HepG2 (cell line): ENCODE data around the gene RPS19. TPM values are rescaled to one million over a fixed set of nuclear protein-coding genes. Genes with fewer than 3 reads are reported as not detected.

ENCODE experiments used
- ATAC-seq: fragments of 200-7000 bp; cut with Tn5 transposase; 3 replicates; pipeline ENCODE4 v1.9.1; 2020; ENCODE audit warnings: mild to moderate bottlenecking, moderate library complexity
- BruUV-seq: library from RNA; stranded (reverse); fragments of 400-500 nt; replicated peaks from 2 replicates; lab custom pipeline; 2021; lab: Mats Ljungman, UMichigan
- CTCF ChIA-PET: fragments of 300-600 bp; formaldehyde crosslinking; extraction: SDS; loops from one replicate; lab custom pipeline; 2021; ENCODE audit warnings: low total read pairs, inconsistent platforms, low intra/inter-chr PET ratio; lab: Yijun Ruan, JAX
- POLR2A ChIA-PET: fragments of 350-600 bp; sonication (Branson Sonifier 250); formaldehyde crosslinking; loops from one replicate; lab custom pipeline; 2020; ENCODE audit warnings: antibody characterized with exemption, inconsistent platforms; lab: Yijun Ruan, JAX
- DNase-seq: peaks from one replicate; pipeline ENCODE4 v3.0.0-alpha.2; 2015; ENCODE audit warnings: low spot score
- FAIRE-seq: peaks from 3 replicates; lab custom pipeline; 2011; peaks lifted over from hg19 to GRCh38; lab: Jason Lieb, UNC
- H2AFZ ChIP-seq: one replicate; pipeline ENCODE4 v1.6.1; 2011; ENCODE audit warnings: low read length, inconsistent platforms
- H3K27ac ChIP-seq: fragments of 300-600 bp; 3 replicates; pipeline ENCODE4 v1.8.0; 2011; ENCODE audit warnings: mixed run types, mild to moderate bottlenecking, mixed read lengths, low read length, inconsistent platforms; ENCODE audit not compliant: insufficient read depth; ENCODE audit errors: extremely low read length
- H3K27me3 ChIP-seq, 2 experiments: fragments of 200-600 bp in 1 of 2; 2 replicates in 1 of 2; 3 replicates in 1 of 2; pipeline versions ENCODE4 v1.6.0 to v1.8.0; 2011; ENCODE audit warnings: low read length in 2 of 2, mild to moderate bottlenecking in 2 of 2, moderate library complexity in 2 of 2, inconsistent platforms in 1 of 2; ENCODE audit not compliant: insufficient read depth in 2 of 2, control insufficient read depth in 1 of 2
- H3K36me3 ChIP-seq, 2 experiments: fragments of 200-600 bp in 1 of 2; replicated peaks in 1 of 2; 2 replicates in 1 of 2; 3 replicates in 1 of 2; pipeline versions ENCODE4 v1.5.1 to v1.8.0; 2011; ENCODE audit warnings: low read length in 2 of 2, inconsistent platforms in 1 of 2; ENCODE audit not compliant: insufficient read depth in 2 of 2, control insufficient read depth in 1 of 2
- H3K4me1 ChIP-seq: 2 replicates; pipeline ENCODE4 v1.5.1; 2012; ENCODE audit warnings: low read length, inconsistent platforms; ENCODE audit not compliant: insufficient read depth
- H3K4me2 ChIP-seq: 2 replicates; pipeline ENCODE4 v1.6.0; 2011; ENCODE audit warnings: low read depth, low read length, inconsistent platforms
- H3K4me3 ChIP-seq, 3 experiments: fragments of 200-600 bp in 1 of 3; sonication (generic), shearing (Covaris generic) in 1 of 3; replicated peaks in 1 of 3; 2 replicates each; pipeline ENCODE4 v1.5.1; 2011 to 2016; ENCODE audit warnings: low read length in 3 of 3, inconsistent platforms in 2 of 3, low read depth in 2 of 3, mild to moderate bottlenecking in 2 of 3, control low read depth in 1 of 3, mixed read lengths in 1 of 3; ENCODE audit not compliant: insufficient read depth in 1 of 3
- H3K79me2 ChIP-seq: one replicate; pipeline ENCODE4 v1.6.1; 2011; ENCODE audit warnings: low read length, inconsistent platforms; ENCODE audit not compliant: insufficient read depth
- H3K9ac ChIP-seq: 2 replicates; pipeline ENCODE4 v1.6.0; 2011; ENCODE audit warnings: mild to moderate bottlenecking, low read depth, low read length, inconsistent platforms; ENCODE audit not compliant: insufficient read depth
- H3K9me3 ChIP-seq: 2 replicates; pipeline ENCODE4 v1.5.1; 2012; ENCODE audit warnings: mild to moderate bottlenecking, low read length
- H4K20me1 ChIP-seq: 2 replicates; pipeline ENCODE4 v1.6.0; 2011; ENCODE audit warnings: inconsistent platforms, mild to moderate bottlenecking, low read length, moderate library complexity; ENCODE audit not compliant: insufficient read depth
- AGO2 ChIP-seq: fragments of 200-400 bp; formaldehyde crosslinking; optimal IDR thresholded peaks from 2 replicates; pipeline ENCODE3; 2017; ENCODE audit warnings: mild to moderate bottlenecking, low read depth, low read length, moderate library complexity
- CEBPG ChIP-seq: IDR thresholded peaks from 2 replicates; pipeline ENCODE4 v1.6.1; 2016
- DPF2 ChIP-seq: sonication (generic); formaldehyde crosslinking; IDR thresholded peaks from 2 replicates; pipeline ENCODE4 v1.4.0; 2020; ENCODE audit warnings: mild to moderate bottlenecking, low read depth, missing genetic modification reagents, borderline replicate concordance
- GABPB1 ChIP-seq: IDR thresholded peaks from 2 replicates; pipeline ENCODE4 v1.6.1; 2016; ENCODE audit warnings: mild to moderate bottlenecking, missing genetic modification reagents, moderate library complexity, missing compliant biosample characterization
- JUND ChIP-seq: sonication (generic); formaldehyde crosslinking; IDR thresholded peaks from 2 replicates; pipeline ENCODE4 v1.8.0; 2022; ENCODE audit warnings: mild to moderate bottlenecking, missing genetic modification reagents
- POLR2A ChIP-seq, 2 experiments: IDR thresholded peaks; 2 replicates each; pipeline ENCODE4 v1.6.1; 2011; ENCODE audit warnings: low read depth in 2 of 2, low read length in 2 of 2, mild to moderate bottlenecking in 1 of 2, moderate library complexity in 1 of 2; ENCODE audit not compliant: insufficient read depth in 1 of 2
- POLR2G ChIP-seq: fragments of 200-400 bp; formaldehyde crosslinking; IDR thresholded peaks from 2 replicates; pipeline ENCODE4 v1.6.1; 2018; ENCODE audit warnings: mild to moderate bottlenecking, low read depth, low read length, moderate library complexity
- PRPF4 ChIP-seq: fragments of 200-400 bp; formaldehyde crosslinking; IDR thresholded peaks from 2 replicates; pipeline ENCODE4 v1.6.1; 2016; ENCODE audit warnings: low read length, low read depth; ENCODE audit not compliant: poor library complexity, severe bottlenecking
- RAD21 ChIP-seq: fragments of 450-650 bp; formaldehyde crosslinking; IDR thresholded peaks from 2 replicates; pipeline ENCODE4 v1.5.0; 2020; ENCODE audit warnings: mild to moderate bottlenecking
- REL ChIP-seq: sonication (generic); formaldehyde crosslinking; conservative IDR thresholded peaks from 2 replicates; pipeline ENCODE4 v1.8.0; 2022; ENCODE audit warnings: mild to moderate bottlenecking, missing genetic modification reagents, moderate library complexity
- SMC3 ChIP-seq: IDR thresholded peaks from 2 replicates; pipeline ENCODE4 v1.6.1; 2011; ENCODE audit warnings: low read length, improper control_type of control experiment
- TCF7L2 ChIP-seq: IDR thresholded peaks from 2 replicates; pipeline ENCODE4 v1.6.1; 2011; ENCODE audit warnings: mild to moderate bottlenecking, low read depth, low read length, moderate library complexity
- ZKSCAN1 ChIP-seq: fragments of 150-350 bp; IDR thresholded peaks from 2 replicates; pipeline ENCODE4 v1.6.1; 2014; ENCODE audit warnings: low read length
- WGBS: methylation state at CpG from one replicate; pipeline ENCODE4 v1.1.6; 2017; ENCODE audit warnings: low lambda C conversion rate; 5-methylcytosine and 5-hydroxymethylcytosine counted together
- in situ Hi-C: cut with HindIII; loops from 2 replicates; pipeline ENCODE4 v1.10.0; 2017; ENCODE audit warnings: low pct_unique_long_range_greater_than_20kb; ENCODE audit not compliant: extremely low pct_ligation_motif_present
- intact Hi-C: fragments of 100-400 bp; cut with micrococcal nuclease; formaldehyde crosslinking; loops from one replicate; pipeline ENCODE4 v1.10.0; 2022; ENCODE audit not compliant: unreplicated experiment
- polyA plus RNA-seq, 8 experiments: library from polyadenylated mRNA; depleted of rRNA in 3 of 8; stranded (reverse) in 7 of 8; unstranded in 1 of 8; fragments of >200 nt; fragmentation: Illumina TruSeq in 4 of 8; extraction: Trizol in 4 of 8; gene quantifications; 2 replicates each; pipeline versions ENCODE4 v1.2.1 to v1.2.3, GENCODE V29; 2011 to 2016; ENCODE audit warnings: low read depth in 4 of 8, missing spikeins in 1 of 8, mixed read lengths in 1 of 8; ENCODE audit not compliant: insufficient read depth in 1 of 8
- total RNA-seq, 5 experiments: library from RNA; depleted of rRNA; stranded (reverse); fragments of >200 nt; fragmentation: Illumina TruSeq; extraction: Trizol; gene quantifications; 2 replicates each; pipeline ENCODE4 v1.2.3, GENCODE V29; 2016; ENCODE audit warnings: low read depth in 1 of 5
- TF ChIP-seq, protein P1 (sequence below): sonication (generic); formaldehyde crosslinking; IDR thresholded peaks from 2 replicates; pipeline ENCODE4 v1.4.0; 2020; ENCODE audit warnings: mild to moderate bottlenecking, missing genetic modification reagents, borderline replicate concordance
- TF ChIP-seq, protein P2 (sequence below): sonication (generic); formaldehyde crosslinking; IDR thresholded peaks from 2 replicates; pipeline ENCODE4 v1.4.0; 2020; ENCODE audit warnings: missing genetic modification reagents
- TF ChIP-seq, protein P3 (sequence below): IDR thresholded peaks from 2 replicates; pipeline ENCODE4 v1.6.1; 2016; ENCODE audit warnings: missing compliant biosample characterization, missing genetic modification reagents, borderline replicate concordance
- TF ChIP-seq, protein P4 (sequence below): sonication (generic); formaldehyde crosslinking; IDR thresholded peaks from 2 replicates; pipeline ENCODE4 v1.5.0; 2020; ENCODE audit warnings: mild to moderate bottlenecking, missing genetic modification reagents, moderate library complexity
- TF ChIP-seq, protein P5 (sequence below), 2 experiments: fragments of 450-650 bp in 1 of 2; sonication (generic) in 1 of 2; formaldehyde crosslinking; IDR thresholded peaks; 2 replicates each; pipeline versions ENCODE4 v1.5.0 to v1.8.0; 2020 to 2022; ENCODE audit warnings: mild to moderate bottlenecking in 1 of 2, missing genetic modification reagents in 1 of 2

RPS19 gene
- total and polyA plus RNA-seq, 2 of the 13 experiments (the other 11 are each of a cell fraction or from before 2014, with no cell fraction given), result 1,983 to 4,758 TPM

DNA sequence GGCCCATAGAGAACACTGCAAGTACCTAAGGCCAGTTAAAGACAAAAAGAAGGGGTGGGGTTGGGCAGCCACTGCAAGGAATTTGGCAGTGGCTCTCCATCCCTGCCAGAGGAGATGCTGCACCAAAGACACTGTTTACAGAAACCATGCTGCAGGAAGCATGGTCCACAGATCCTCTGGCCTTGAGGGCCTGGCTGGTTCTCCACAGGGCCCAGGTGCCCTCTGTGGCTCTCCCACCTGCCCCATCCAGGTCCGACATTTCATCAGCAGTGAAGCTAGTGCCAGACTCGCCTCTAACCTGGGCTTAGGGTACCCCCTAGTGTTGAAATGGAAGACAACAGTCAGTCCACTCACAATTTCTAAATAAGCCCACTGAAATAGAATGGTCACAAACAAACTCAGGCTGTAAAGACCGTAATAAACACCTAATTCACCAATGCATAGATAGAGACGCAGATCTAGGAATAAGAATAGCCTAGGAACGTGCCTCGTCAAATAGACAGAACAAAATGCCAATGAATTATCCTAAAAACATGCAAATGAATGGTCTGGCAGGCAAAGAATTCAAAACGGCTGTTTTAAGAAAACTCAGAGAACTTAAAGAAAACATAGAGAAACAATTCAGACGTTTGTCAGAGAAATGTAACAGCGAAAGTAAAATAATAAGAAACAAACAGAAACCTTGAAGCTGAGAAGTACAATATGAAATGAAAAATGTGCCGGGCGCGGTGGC lies 38.9 kb upstream of the RPS19 start:
- no peak overlapping the region for H3K4me3 ChIP-seq
- CTCF ChIA-PET, result interaction anchor here (0.7 to 1.5 kb wide), 5 partner anchors 28 to 114 kb away, joined by 3 to 20 read pairs (median 4); no protein-coding TSS in a partner anchor
- H3K79me2 ChIP-seq, result no peaks in the 10 kb centered on the region
- FAIRE-seq, result peak; percentile 15
- no peaks in the 10 kb centered on the region for H3K36me3 ChIP-seq
- peaks cover 0 to 6% of the 10 kb centered on the region in 2 experiments; a peak in 1 of 5 replicates for H3K27me3 ChIP-seq
- no peak overlapping the region for H3K9ac ChIP-seq
- no peaks in the 10 kb centered on the region for H3K4me1 ChIP-seq
- intact Hi-C loops (loop anchor here (1.0 kb wide), 1 partner anchor 28 kb away; no protein-coding TSS in a partner anchor), in situ Hi-C loops (no loop called here)
- no peak overlapping the region for H2AFZ ChIP-seq
- POLR2A ChIA-PET, result no interaction called here
- no peaks in the 10 kb centered on the region for H3K9me3 ChIP-seq
- no peak overlapping the region for H3K27ac ChIP-seq
- ATAC-seq, result peak; percentile 80
- 27% methylated on average over 11 of the region's 12 CpGs for WGBS
- no peak overlapping the region for H3K4me2 ChIP-seq
- DNase-seq, result peak; percentile 41
- no peaks in the 10 kb centered on the region for H4K20me1 ChIP-seq
- BruUV-seq, result no TSS peak
- no peak for TF ChIP-seq PRPF4
- TF ChIP-seq CEBPG (CRISPR knock-in tag), result peak; percentile 35; the same call in 1 of the 2 replicates
- TF ChIP-seq ZKSCAN1, result no peak
- no peak for TF ChIP-seq AGO2
- TF ChIP-seq RAD21 (CRISPR knock-in tag), result peak; percentile 68
- TF ChIP-seq SMC3, result peak; percentile 47; the same call in 1 of the 2 replicates
- TF ChIP-seq POLR2G, result no peak
- TF ChIP-seq, protein P1, sequence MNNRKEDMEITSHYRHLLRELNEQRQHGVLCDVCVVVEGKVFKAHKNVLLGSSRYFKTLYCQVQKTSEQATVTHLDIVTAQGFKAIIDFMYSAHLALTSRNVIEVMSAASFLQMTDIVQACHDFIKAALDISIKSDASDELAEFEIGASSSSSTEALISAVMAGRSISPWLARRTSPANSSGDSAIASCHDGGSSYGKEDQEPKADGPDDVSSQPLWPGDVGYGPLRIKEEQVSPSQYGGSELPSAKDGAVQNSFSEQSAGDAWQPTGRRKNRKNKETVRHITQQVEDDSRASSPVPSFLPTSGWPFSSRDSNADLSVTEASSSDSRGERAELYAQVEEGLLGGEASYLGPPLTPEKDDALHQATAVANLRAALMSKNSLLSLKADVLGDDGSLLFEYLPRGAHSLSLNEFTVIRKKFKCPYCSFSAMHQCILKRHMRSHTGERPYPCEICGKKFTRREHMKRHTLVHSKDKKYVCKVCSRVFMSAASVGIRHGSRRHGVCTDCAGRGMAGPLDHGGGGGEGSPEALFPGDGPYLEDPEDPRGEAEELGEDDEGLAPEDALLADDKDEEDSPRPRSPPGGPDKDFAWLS, result no peak
- TF ChIP-seq, protein P2, sequence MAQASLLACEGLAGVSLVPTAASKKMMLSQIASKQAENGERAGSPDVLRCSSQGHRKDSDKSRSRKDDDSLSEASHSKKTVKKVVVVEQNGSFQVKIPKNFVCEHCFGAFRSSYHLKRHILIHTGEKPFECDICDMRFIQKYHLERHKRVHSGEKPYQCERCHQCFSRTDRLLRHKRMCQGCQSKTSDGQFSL (CRISPR knock-in tag), result no peak
- TF ChIP-seq, protein P3, sequence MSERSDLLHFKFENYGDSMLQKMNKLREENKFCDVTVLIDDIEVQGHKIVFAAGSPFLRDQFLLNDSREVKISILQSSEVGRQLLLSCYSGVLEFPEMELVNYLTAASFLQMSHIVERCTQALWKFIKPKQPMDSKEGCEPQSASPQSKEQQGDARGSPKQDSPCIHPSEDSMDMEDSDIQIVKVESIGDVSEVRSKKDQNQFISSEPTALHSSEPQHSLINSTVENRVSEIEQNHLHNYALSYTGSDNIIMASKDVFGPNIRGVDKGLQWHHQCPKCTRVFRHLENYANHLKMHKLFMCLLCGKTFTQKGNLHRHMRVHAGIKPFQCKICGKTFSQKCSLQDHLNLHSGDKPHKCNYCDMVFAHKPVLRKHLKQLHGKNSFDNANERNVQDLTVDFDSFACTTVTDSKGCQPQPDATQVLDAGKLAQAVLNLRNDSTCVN (CRISPR knock-in tag), result no peak
- TF ChIP-seq REL, result no peak
- TF ChIP-seq GABPB1 (CRISPR knock-in tag), result no peak
- TF ChIP-seq, protein P4, sequence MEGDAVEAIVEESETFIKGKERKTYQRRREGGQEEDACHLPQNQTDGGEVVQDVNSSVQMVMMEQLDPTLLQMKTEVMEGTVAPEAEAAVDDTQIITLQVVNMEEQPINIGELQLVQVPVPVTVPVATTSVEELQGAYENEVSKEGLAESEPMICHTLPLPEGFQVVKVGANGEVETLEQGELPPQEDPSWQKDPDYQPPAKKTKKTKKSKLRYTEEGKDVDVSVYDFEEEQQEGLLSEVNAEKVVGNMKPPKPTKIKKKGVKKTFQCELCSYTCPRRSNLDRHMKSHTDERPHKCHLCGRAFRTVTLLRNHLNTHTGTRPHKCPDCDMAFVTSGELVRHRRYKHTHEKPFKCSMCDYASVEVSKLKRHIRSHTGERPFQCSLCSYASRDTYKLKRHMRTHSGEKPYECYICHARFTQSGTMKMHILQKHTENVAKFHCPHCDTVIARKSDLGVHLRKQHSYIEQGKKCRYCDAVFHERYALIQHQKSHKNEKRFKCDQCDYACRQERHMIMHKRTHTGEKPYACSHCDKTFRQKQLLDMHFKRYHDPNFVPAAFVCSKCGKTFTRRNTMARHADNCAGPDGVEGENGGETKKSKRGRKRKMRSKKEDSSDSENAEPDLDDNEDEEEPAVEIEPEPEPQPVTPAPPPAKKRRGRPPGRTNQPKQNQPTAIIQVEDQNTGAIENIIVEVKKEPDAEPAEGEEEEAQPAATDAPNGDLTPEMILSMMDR (CRISPR knock-in tag), result peak; percentile 81
- no peak for TF ChIP-seq JUND
- TF ChIP-seq, protein P5, sequence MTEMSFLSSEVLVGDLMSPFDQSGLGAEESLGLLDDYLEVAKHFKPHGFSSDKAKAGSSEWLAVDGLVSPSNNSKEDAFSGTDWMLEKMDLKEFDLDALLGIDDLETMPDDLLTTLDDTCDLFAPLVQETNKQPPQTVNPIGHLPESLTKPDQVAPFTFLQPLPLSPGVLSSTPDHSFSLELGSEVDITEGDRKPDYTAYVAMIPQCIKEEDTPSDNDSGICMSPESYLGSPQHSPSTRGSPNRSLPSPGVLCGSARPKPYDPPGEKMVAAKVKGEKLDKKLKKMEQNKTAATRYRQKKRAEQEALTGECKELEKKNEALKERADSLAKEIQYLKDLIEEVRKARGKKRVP (CRISPR knock-in tag; IDR thresholded peaks at IDR 0.05), result peak in 1 of 2 experiments; percentile 36; a peak in 1 of 4 replicates
- no peak for TF ChIP-seq TCF7L2
- TF ChIP-seq DPF2 (CRISPR knock-in tag), result no peak
- no peak for TF ChIP-seq POLR2A (IDR thresholded peaks at IDR 0.05; ENCODE audit: insufficient read depth in 1 of 2, low read depth in 2 of 2, low read length in 2 of 2)
